NCI-H2227 (cell line): ENCODE results near the gene LPA.

Experiments
- DNase-seq: peaks from one replicate; lab custom pipeline; 2025; ENCODE audit not compliant: unreplicated experiment; lab: John Stamatoyannopoulos, UW

The LPA gene

GRCh38 chr6:160520043-160520904 is 143.8 kb downstream of the LPA start:
- peak; percentile 67 for DNase-seq

- DNase-seq: no peak
These were observed 144.5 kb downstream of the LPA start for GRCh38 chr6:160519603-160520042.

- DNase-seq: no peak
These were observed 144.9 kb downstream of the LPA start for GRCh38 chr6:160519133-160519532.

- no peak for DNase-seq
These were observed 150.2 kb downstream of the LPA start for GRCh38 chr6:160513836-160514235.

DNA sequence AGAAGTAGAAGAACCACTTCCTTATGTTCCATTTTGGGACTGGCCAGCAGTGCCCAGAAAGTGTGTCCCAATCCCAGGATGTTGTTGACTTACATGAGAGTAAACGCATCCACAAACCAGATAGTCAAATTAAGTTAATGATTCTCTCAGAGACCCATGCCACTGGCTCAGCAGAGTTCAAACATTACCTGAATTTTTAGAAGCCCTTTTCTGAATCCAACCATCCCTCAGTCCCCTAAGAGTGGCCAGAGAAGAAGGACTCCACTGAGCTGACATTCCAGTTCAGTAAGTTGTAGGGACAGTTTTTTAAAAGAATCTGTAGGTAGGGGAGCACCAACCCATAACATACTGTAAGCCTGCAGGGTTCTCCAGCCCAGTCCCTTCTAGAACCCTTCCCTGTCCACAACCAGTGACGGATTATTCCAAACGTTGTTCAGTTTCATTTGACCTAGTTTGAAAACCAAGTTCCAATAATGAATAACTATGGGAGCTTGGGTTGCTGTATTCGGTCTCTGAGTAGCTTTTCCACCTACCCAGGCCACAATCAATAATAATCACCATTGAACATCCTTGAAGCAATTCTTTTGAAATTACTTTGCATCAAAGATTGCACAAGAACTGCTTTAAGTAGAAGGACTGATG is 153.0 kb downstream of the LPA start:
- no peak for DNase-seq

GRCh38 chr6:160510199-160510598 is 153.9 kb downstream of the LPA start:
- no peak for DNase-seq

GRCh38 chr6:160509610-160510009 is 154.5 kb downstream of the LPA start:
- DNase-seq: no peak

- no peak for DNase-seq
These were observed 155.5 kb downstream of the LPA start for GRCh38 chr6:160508599-160508998.

GRCh38 chr6:160507420-160507819 is 156.7 kb downstream of the LPA start:
- DNase-seq: no peak

GRCh38 chr6:160505970-160506369 is 158.1 kb downstream of the LPA start:
- DNase-seq: no peak

- no peak for DNase-seq
These were observed 163.4 kb downstream of the LPA start for GRCh38 chr6:160500639-160501038.

- DNase-seq: no peak
These were observed 169.5 kb downstream of the LPA start for GRCh38 chr6:160494576-160494975.

- no peak for DNase-seq
These were observed 175.0 kb downstream of the LPA start for GRCh38 chr6:160489091-160489490.

- DNase-seq: no peak
These were observed 177.0 kb downstream of the LPA start for GRCh38 chr6:160487116-160487515.
